ACC112 (cell line): ENCODE measurements around the gene AGT.
"Not testable (repeated sequence)": the region's sequence is repeated elsewhere in the genome, so short reads cannot be mapped to it uniquely, and the experiment has no call there.

Experiments used
- H2AFZ ChIP-seq: fragments of 200-600 bp; sonication (generic); one replicate; pipeline ENCODE4 v1.6.0; 2017; ENCODE audit warnings: antibody characterized with exemption, low read length; ENCODE audit not compliant: unreplicated experiment
- H3K27ac ChIP-seq: fragments of 200-600 bp; sonication (generic); 2 replicates; pipeline ENCODE4 v1.5.1; 2014; ENCODE audit warnings: low read depth, mild to moderate bottlenecking, antibody characterized with exemption, low read length, moderate library complexity
- H3K27me3 ChIP-seq: fragments of 200-600 bp; sonication (generic); 2 replicates; pipeline ENCODE4 v1.6.1; 2014; ENCODE audit warnings: mild to moderate bottlenecking, antibody characterized with exemption, low read length, moderate library complexity, mixed read lengths; ENCODE audit not compliant: insufficient read depth
- H3K36me3 ChIP-seq: fragments of 200-600 bp; sonication (generic); 2 replicates; pipeline ENCODE4 v1.6.1; 2016; ENCODE audit warnings: mild to moderate bottlenecking, antibody characterized with exemption, low read length, moderate library complexity, mixed read lengths; ENCODE audit not compliant: insufficient read depth
- H3K4me1 ChIP-seq: fragments of 200-600 bp; sonication (generic); one replicate; pipeline ENCODE4 v1.6.1; 2016; ENCODE audit warnings: low read length, mixed read lengths; ENCODE audit not compliant: insufficient read depth, unreplicated experiment, control insufficient read depth
- H3K4me3 ChIP-seq: fragments of 200-600 bp; sonication (generic); 2 replicates; pipeline ENCODE4 v1.5.1; 2014; ENCODE audit warnings: mild to moderate bottlenecking, low read depth, low read length
- H3K79me2 ChIP-seq: fragments of 200-600 bp; sonication (generic); one replicate; pipeline ENCODE4 v1.6.0; 2016; ENCODE audit warnings: low read length; ENCODE audit not compliant: control insufficient read depth, unreplicated experiment, insufficient read depth

Gene AGT

DNA sequence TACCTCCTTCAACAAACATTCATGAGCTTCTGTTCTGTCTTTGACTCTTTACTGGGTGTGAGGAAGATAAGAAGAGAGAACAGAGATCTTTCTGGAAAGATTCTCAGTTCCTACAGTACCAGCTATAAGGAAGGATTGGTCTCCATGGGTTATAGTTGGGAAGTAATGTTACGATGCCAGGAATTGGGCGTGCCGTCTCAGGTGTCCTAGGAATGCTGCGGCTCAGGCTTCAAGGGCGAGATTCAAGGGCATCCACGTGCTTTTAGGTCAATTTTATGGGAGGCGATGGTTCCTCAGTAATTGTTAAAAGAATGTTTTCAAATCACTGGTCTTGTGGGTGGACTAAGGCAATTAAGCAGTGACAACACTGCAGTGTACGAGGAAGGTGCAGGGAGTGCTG is 44.4 kb downstream of the AGT start:
- H3K4me1 ChIP-seq: no peaks in the 10 kb centered on the region
- H3K36me3 ChIP-seq: peaks cover 19% of the 10 kb centered on the region
- H3K27me3 ChIP-seq: no peaks in the 10 kb centered on the region
- H3K4me3 ChIP-seq: no peak overlapping the region
- H3K79me2 ChIP-seq: no peaks in the 10 kb centered on the region
- H3K27ac ChIP-seq: no peak overlapping the region
- H2AFZ ChIP-seq: no peak overlapping the region

DNA sequence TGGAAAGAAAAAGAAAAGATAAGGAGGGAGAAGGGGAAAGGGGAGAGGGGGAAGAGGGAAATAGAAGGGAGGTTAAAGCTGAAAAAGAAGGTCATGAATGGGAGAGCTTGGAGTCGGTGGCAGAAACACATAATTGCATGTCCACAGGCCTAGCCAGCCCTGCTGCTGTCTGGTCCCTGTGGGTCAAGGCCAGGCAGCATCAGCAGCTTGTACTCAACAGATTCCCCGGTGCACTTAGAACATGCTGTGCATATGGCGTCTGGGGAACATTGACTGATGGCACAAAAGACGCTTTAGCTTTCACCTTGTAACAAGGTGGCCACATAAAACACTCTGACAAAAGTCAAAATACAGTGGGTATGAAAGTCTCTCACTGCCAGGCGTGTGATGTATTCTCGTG is 45.7 kb downstream of the AGT start:
- H3K27me3 ChIP-seq: no peaks in the 10 kb centered on the region
- no peaks in the 10 kb centered on the region for H3K4me1 ChIP-seq
- no peak overlapping the region for H2AFZ ChIP-seq
- no peaks in the 10 kb centered on the region for H3K79me2 ChIP-seq
- H3K27ac ChIP-seq: no peak overlapping the region
- no peak overlapping the region for H3K4me3 ChIP-seq
- peaks cover 22% of the 10 kb centered on the region for H3K36me3 ChIP-seq

DNA sequence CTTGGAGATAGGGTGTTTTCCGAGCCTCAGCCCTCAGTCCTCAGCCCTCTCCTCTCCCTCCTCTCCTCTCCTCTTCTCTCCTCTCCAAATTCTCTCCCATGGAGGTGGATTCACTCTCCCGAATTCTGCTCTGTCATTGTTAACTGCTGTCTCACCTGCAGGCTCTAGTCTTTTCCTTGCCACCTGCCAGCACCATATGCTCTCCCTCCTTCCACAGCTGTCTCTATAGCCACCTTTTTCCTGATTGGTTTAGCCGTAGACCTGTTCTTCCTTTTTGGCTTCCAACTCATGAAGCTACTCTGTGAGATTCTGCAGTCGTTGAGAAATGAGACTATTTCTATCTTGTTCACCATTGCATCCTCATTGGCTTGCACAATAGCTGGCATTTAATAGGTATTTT is 51.9 kb downstream of the AGT start:
- Histone ChIP-seq H3K4me3 (no peak overlapping the region), H3K79me2 (no peaks in the 10 kb centered on the region), H3K36me3 (peaks cover 15% of the 10 kb centered on the region), H3K27me3 (no peaks in the 10 kb centered on the region), H3K4me1 (no peaks in the 10 kb centered on the region), H3K27ac (no peak overlapping the region), H2AFZ (no peak overlapping the region)

DNA sequence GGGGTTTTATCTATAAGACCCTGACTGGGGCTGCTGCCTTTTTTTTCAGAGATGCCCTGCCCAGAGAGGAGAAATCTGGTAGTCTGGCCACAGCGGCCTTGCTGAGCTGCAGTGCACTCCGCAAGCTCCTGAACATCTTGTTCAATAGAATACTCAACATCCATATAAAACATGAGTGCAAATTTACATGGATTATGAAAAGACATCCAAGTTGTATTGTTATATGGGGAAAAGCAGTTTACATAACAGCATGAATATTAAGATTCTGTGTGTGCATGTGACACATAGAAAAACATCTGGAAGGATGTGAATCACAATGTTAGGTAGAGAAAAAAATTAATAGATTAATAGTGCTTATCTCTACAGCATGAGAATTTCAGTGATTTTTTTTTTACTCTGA is 55.2 kb downstream of the AGT start:
- H3K36me3 ChIP-seq: peaks cover 3% of the 10 kb centered on the region
- H3K4me3 ChIP-seq: no peak overlapping the region
- H2AFZ ChIP-seq: no peak overlapping the region
- H3K79me2 ChIP-seq: no peaks in the 10 kb centered on the region
- no peaks in the 10 kb centered on the region for H3K4me1 ChIP-seq
- no peak overlapping the region for H3K27ac ChIP-seq
- H3K27me3 ChIP-seq: no peaks in the 10 kb centered on the region

DNA sequence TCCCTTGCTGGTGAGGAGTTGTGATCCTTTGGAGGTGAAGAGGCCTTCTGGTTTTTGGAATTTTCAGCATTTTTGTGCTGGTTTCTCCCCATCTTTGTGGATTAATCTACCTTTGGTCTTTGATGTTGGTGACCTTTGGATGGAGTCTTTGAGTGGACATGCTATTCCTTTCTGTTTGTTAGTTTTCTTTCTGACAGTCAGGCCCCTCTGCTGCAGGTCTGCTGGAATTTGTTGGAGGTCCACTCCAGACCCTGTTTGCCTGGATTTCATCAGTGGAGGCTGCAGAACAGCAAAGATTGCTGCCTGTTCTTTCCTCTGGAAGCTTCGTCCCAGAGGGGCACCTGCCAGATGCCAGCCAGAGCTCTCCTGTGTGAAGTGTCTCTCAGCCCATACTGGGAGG is 55.8 kb downstream of the AGT start:
- H3K27me3 ChIP-seq, H3K27ac ChIP-seq, H2AFZ ChIP-seq, H3K4me3 ChIP-seq, H3K79me2 ChIP-seq, H3K36me3 ChIP-seq, H3K4me1 ChIP-seq: not testable (repeated sequence)

DNA sequence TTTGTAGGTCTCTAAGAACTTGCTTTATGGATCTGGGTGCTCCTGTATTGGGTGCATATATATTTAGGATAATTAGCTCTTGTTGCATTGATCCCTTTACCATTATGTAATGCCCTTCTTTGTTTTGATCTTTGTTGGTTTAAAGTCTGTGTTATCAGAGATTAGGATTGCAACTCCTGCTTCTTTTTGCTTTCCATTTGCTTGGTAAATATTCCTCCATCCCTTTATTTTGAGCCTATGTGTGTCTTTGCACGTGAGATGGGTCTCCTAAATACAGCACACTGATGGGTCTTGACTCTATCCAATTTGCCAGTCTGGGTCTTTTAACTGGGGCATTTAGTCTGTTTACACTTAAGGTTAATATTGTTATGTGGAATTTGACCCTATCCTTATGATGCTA is 57.2 kb downstream of the AGT start:
- not testable (repeated sequence) for H3K79me2 ChIP-seq, H3K36me3 ChIP-seq, H3K27ac ChIP-seq

More for the DNA sequence above, 57.2 kb downstream of the AGT start:
- H3K4me1 ChIP-seq, H3K27me3 ChIP-seq, H2AFZ ChIP-seq, H3K4me3 ChIP-seq: not testable (repeated sequence)
